SK-N-DZ (cell line): ENCODE results near the gene GPR162.

Experiments
- DNase-seq: peaks from one replicate; pipeline ENCODE4 v3.0.0-alpha.2; 2015; ENCODE audit warnings: low spot score

Gene GPR162

DNA sequence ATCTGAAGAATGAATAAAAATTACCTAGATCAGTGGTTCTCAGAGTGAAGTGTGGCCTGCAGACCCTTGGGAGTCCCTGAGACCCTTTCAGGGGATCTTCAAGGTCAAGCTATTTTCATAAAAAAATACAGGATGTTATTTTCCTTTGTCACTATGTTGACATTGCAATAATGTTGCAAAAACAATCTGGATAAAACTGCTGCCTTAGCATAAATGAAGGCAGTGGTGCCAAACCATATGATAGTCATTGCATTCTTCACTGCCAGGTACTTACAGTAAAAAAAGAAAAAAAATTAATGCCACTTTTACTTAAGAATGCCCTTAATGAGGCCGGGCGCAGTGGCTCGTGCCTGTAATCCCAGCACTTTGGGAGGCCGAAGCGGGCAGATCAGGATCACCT lies 34.3 kb upstream of the GPR162 start:
- no peak for DNase-seq

- no peak for DNase-seq
Measured at GRCh38 chr12:6788972-6789924, 32.4 kb upstream of the GPR162 start, which contains the start of gene CD4. Gene CD4 (plus strand): TSS chr12:6789528. CDS start chr12:6800139, 10,611 bp downstream.

DNA sequence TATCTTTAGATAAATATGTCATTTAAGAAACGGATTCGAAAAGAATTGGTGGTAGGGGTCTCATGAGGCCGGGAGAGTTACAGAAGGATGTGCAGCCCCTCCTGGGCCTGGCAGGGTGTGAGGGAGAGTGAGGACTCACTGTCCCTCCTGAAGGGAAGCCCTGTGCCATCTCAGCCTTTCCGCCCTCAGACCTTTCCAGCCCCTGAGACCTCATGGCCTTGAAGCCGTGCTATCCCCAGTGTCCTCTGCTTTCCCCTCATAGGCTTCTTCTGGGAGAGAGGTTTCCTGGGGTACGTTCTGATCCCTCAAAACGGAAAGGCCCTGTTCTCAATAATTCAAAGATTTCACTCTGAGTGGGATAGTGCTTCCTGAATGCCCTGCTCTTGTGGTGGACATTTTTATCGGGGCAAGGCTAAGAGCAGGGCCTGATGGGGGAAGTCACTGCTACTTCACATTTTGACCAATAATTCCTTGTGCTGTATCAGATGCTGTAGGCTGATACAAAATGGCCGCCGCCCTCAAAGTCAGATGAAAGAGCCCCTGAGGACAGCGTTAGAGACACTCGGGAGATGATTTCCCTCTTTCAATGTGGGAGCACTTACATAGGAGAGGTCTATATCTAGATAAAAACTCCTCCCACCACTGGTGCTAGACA lies 31.0 kb upstream of the GPR162 start:
- DNase-seq, result no peak

- DNase-seq, result no peak
Measured at GRCh38 chr12:6791931-6792520, 29.6 kb upstream of the GPR162 start.

DNA sequence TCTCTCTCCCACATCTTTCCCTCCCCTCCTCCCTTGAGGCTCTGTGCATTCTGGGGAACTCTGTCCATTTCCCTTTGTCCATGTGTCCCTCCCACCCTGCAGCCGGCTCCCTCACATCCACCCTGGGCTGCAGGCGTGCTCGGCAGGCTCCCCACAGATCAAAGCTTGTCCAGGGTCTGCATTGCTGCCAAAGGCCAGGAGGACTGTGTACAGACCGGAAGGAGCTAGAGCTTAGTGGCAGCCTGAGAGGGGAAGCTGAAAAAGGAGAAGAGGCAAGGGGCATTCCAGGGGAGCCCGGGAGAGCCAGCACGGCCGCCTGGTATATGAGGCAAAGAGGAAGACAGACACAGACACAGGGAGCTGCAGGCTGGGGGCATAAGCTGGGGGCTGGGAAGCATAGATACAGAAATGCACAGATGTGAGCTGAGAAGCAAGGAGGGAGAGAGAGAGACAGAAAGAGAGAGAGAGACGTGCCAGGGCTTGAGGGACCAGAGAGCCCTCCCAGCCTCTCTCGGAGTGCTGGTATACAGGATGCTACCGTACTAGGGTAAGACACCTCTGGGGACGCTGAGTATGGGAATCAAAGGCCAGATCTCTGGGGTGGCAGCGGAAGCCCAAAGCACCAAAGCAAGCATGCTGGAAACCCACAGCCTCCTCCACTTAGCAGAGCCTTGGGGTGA lies 29.0 kb upstream of the GPR162 start:
- peak; percentile 53 for DNase-seq

- DNase-seq, result no peak
Measured at GRCh38 chr12:6795088-6795487, 26.5 kb upstream of the GPR162 start.

- DNase-seq, result no peak
Measured at GRCh38 chr12:6796576-6796975, 25.0 kb upstream of the GPR162 start.

DNA sequence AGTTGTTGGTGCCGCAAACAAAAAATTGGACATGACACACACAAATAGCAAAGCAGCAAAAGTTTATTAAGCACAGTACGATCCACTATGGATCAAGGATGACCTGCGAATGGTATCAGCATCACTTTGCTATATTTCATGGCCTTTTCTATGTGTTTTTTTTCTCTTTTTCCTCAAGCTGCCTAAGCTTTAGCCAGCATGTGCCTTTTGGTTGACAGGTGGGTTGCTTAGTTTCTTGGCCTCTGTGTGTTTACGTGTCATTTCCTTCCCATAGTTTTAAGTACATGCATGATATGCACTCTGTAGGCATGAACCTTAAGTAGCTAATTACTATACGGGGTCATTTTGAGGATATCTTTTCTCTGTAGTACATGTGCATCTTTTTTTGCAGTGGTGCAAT lies 22.5 kb upstream of the GPR162 start:
- DNase-seq, result no peak

DNA sequence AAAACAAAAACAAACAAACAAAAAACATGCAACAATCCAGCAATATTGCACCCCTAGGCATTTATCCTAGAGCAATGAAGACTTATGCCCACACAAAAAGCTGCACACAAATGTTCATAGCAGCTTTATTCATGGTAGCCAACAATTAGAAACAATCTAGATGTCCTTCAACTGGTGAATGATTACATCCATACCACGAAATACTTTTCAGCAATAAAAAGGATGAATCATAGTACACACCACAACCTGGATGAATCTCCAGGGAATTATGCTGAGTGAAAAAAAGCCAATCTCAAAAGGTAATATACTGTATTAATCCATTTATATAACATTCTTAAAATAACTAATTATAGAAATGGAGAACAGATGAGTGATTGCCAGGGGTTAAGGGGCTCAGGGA lies 14.5 kb upstream of the GPR162 start:
- DNase-seq, result no peak

DNA sequence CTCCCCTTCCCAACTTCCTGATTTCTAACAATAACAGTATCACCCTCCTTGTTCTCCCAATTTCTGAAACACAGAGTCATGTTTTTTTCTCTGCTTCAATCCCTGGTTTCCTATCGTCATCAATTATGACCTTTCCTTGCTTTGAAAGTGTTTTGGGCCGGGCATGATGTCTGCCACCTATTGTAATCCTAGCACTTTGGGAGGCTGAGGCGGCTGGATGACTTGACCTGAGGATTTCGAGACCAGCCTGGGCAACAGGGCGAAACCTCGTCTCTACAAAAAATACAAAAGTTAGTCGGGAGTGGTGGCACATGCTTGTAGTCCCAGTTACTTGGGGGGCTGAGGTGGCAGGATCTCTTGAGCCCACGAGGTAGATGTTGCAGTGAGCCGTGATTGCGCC lies 12.6 kb upstream of the GPR162 start:
- no peak for DNase-seq

DNA sequence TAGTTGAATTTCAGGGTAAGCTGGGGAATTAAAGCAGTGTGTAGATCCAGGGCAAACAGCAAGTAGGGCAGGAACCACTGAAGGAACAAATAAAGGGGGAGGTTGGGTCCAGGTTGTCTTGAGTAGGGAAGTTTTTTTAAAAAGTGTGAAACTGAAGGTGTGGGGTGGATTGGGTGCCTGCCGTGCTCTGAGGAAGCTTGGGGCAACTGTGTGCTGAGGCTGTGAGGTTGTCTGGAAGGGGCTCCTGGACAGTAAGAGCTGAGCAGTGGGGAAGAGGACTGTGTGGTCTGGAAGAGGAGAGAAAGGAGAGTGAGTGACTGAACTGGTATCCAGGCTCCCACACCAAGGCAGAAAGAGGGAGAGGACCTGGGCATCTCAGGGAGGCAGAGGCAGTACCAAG lies 10.9 kb upstream of the GPR162 start:
- no peak for DNase-seq

GRCh38 chr12:6813363-6813762 lies 8.3 kb upstream of the GPR162 start:
- no peak for DNase-seq

DNA sequence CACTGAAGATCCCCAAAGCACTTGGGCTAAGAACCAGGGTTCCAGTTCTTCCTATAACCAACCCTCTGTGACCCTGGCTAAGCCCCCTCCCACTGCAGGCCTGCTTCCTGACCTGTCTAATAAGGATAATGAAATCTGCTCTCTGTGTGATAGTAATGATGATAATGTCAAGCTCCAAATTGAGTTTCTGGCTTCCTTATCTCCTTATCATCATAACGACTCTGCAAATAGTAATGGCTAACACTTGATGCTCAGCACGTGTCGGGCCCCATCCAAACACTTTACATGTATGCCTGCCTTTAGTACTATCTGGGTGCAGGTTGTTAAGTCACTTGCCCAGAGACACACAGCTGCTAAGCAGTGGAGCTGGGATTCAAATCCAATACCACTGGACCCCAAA lies 5.0 kb upstream of the GPR162 start:
- peak; percentile 96 for DNase-seq

GRCh38 chr12:6817098-6817497 lies 4.5 kb upstream of the GPR162 start:
- DNase-seq, result peak; percentile 54

DNA sequence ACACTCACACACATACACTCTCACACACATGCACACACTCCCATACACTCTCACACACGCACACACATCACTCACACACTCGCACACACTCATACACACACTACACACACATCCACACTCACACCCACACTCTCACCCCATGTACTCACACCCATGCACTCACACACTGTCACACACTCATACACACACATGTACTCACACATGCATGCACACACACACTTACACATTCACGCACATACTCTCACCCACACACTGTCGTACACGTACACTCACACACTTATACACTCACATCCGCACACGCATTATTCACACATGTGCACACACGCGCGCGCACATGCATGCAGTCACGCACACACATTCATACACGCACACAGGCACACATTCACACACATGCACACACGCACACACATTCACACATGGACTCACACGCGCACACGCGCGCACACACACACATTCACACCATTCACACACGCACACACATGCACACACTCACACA lies 3.9 kb upstream of the GPR162 start:
- no peak for DNase-seq

DNA sequence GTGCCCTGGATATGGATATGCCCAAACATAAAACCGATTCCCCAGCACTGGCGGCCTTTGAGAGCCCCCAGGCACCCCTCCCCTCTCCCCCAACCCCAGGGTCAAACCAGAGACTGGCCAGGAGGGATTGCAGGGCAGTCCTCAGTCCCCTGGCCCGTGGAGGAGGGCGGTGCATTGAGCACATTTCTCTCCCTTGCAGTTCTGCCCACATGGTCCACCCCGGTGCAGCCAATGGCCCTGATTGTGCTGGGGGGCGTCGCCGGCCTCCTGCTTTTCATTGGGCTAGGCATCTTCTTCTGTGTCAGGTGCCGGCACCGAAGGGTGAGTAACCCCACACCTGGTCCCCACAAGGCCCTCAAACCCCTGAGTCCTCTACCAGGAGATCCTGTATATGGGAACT lies 3.4 kb upstream of the GPR162 start:
- peak; percentile 81 for DNase-seq

DNA sequence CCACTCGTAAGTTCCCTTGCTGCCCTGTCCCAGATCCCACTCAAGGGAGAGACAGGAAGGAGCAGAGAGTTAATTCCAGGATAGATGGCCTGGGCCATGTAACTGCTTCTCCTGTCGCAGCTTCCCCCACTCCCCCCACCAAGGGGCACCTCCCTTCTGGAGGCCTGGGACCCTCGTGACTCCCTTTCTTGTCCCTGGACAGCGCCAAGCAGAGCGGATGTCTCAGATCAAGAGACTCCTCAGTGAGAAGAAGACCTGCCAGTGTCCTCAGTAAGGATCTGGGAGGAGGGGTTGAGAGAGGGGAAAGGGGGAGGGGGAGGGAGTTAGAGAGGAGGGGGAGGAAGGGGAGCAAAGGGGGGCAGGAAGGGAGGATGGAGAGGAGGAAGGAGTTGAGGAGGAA lies 3.0 kb upstream of the GPR162 start:
- peak; percentile 64 for DNase-seq

DNA sequence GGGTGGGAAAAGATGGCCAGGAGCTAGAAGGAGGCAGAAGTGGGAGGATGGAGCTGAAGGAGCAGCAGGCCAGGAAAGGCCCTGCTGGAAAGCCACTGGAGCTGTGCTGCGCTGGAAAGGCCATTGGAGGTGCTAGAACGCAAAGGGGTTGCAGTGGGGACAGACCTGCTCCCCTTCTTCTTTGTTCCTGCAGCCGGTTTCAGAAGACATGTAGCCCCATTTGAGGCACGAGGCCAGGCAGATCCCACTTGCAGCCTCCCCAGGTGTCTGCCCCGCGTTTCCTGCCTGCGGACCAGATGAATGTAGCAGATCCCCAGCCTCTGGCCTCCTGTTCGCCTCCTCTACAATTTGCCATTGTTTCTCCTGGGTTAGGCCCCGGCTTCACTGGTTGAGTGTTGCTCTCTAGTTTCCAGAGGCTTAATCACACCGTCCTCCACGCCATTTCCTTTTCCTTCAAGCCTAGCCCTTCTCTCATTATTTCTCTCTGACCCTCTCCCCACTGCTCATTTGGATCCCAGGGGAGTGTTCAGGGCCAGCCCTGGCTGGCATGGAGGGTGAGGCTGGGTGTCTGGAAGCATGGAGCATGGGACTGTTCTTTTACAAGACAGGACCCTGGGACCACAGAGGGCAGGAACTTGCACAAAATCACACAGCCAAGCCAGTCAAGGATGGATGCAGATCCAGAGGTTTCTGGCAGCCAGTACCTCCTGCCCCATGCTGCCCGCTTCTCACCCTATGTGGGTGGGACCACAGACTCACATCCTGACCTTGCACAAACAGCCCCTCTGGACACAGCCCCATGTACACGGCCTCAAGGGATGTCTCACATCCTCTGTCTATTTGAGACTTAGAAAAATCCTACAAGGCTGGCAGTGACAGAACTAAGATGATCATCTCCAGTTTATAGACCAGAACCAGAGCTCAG lies 2.3 kb upstream of the GPR162 start:
- DNase-seq, result peak; percentile 70

DNA sequence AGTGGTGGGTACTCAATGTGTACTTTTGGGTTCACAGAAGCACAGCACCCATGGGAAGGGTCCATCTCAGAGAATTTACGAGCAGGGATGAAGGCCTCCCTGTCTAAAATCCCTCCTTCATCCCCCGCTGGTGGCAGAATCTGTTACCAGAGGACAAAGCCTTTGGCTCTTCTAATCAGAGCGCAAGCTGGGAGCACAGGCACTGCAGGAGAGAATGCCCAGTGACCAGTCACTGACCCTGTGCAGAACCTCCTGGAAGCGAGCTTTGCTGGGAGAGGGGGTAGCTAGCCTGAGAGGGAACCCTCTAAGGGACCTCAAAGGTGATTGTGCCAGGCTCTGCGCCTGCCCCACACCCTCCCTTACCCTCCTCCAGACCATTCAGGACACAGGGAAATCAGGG lies 1.5 kb upstream of the GPR162 start:
- DNase-seq, result no peak

- DNase-seq, result no peak
Measured at GRCh38 chr12:6822426-6823135, 960 bp downstream of the GPR162 start.
